Measurements from ENCODE around the gene TSHR.

Gene TSHR

GRCh38 chr14:81066672-81067071 lies 111.3 kb downstream of the TSHR start:
- no peak overlapping the region for H3K27ac ChIP-seq (ENCODE audit: low read depth, low read length)
- no peaks in the 10 kb centered on the region for H3K4me1 ChIP-seq (ENCODE audit: control insufficient read depth, insufficient read depth, low read length)
- no peaks in the 10 kb centered on the region for H3K36me3 ChIP-seq (ENCODE audit: control insufficient read depth, insufficient read depth, low read length)
- H3K27me3 ChIP-seq (ENCODE audit: control insufficient read depth, insufficient read depth, low read length), result no peaks in the 10 kb centered on the region
- H3K4me3 ChIP-seq (ENCODE audit: low read length), result no peak overlapping the region
- H3K9ac ChIP-seq (ENCODE audit: low read length), result no peak overlapping the region

- H3K36me3 ChIP-seq (ENCODE audit: control insufficient read depth, insufficient read depth, low read length), result no peaks in the 10 kb centered on the region
- H3K27ac ChIP-seq (ENCODE audit: low read depth, low read length), result no peak overlapping the region
- no peak overlapping the region for H3K4me3 ChIP-seq (ENCODE audit: low read length)
- no peak overlapping the region for H3K9ac ChIP-seq (ENCODE audit: low read length)
- no peaks in the 10 kb centered on the region for H3K27me3 ChIP-seq (ENCODE audit: control insufficient read depth, insufficient read depth, low read length)
- H3K4me1 ChIP-seq (ENCODE audit: control insufficient read depth, insufficient read depth, low read length), result no peaks in the 10 kb centered on the region
Observed at GRCh38 chr14:81067156-81067555, 111.7 kb downstream of the TSHR start.

GRCh38 chr14:81068176-81068782 lies 112.9 kb downstream of the TSHR start:
- Histone ChIP-seq H3K4me1 (ENCODE audit: control insufficient read depth, insufficient read depth, low read length) (no peaks in the 10 kb centered on the region), H3K36me3 (ENCODE audit: control insufficient read depth, insufficient read depth, low read length) (no peaks in the 10 kb centered on the region), H3K27ac (ENCODE audit: low read depth, low read length) (no peak overlapping the region), H3K27me3 (ENCODE audit: control insufficient read depth, insufficient read depth, low read length) (no peaks in the 10 kb centered on the region), H3K4me3 (ENCODE audit: low read length) (no peak overlapping the region), H3K9ac (ENCODE audit: low read length) (no peak overlapping the region)

GRCh38 chr14:81070511-81070910 lies 115.1 kb downstream of the TSHR start:
- H3K27ac ChIP-seq (ENCODE audit: low read depth, low read length), result no peak overlapping the region

GRCh38 chr14:81085596-81085995 lies 130.2 kb downstream of the TSHR start:
- Histone ChIP-seq H3K36me3 (ENCODE audit: control insufficient read depth, insufficient read depth, low read length) (no peaks in the 10 kb centered on the region), H3K4me1 (ENCODE audit: control insufficient read depth, insufficient read depth, low read length) (no peaks in the 10 kb centered on the region), H3K27ac (ENCODE audit: low read depth, low read length) (no peak overlapping the region), H3K9ac (ENCODE audit: low read length) (no peak overlapping the region), H3K4me3 (ENCODE audit: low read length) (no peak overlapping the region), H3K27me3 (ENCODE audit: control insufficient read depth, insufficient read depth, low read length) (no peaks in the 10 kb centered on the region)

More at GRCh38 chr14:81070511-81070910, 115.1 kb downstream of the TSHR start:
- no peaks in the 10 kb centered on the region for H3K4me1 ChIP-seq (ENCODE audit: control insufficient read depth, insufficient read depth, low read length)
- H3K36me3 ChIP-seq (ENCODE audit: control insufficient read depth, insufficient read depth, low read length), result no peaks in the 10 kb centered on the region
- H3K9ac ChIP-seq (ENCODE audit: low read length), result no peak overlapping the region
- no peak overlapping the region for H3K4me3 ChIP-seq (ENCODE audit: low read length)
- H3K27me3 ChIP-seq (ENCODE audit: control insufficient read depth, insufficient read depth, low read length), result no peaks in the 10 kb centered on the region

GRCh38 chr14:81087230-81087629 lies 131.8 kb downstream of the TSHR start:
- no peak overlapping the region for H3K27ac ChIP-seq (ENCODE audit: low read depth, low read length)
- no peaks in the 10 kb centered on the region for H3K27me3 ChIP-seq (ENCODE audit: control insufficient read depth, insufficient read depth, low read length)
- H3K4me3 ChIP-seq (ENCODE audit: low read length), result no peak overlapping the region
- H3K9ac ChIP-seq (ENCODE audit: low read length), result no peak overlapping the region
- no peaks in the 10 kb centered on the region for H3K4me1 ChIP-seq (ENCODE audit: control insufficient read depth, insufficient read depth, low read length)
- H3K36me3 ChIP-seq (ENCODE audit: control insufficient read depth, insufficient read depth, low read length), result no peaks in the 10 kb centered on the region

- no peaks in the 10 kb centered on the region for H3K36me3 ChIP-seq (ENCODE audit: control insufficient read depth, insufficient read depth, low read length)
- H3K27ac ChIP-seq (ENCODE audit: low read depth, low read length), result no peak overlapping the region
- no peak overlapping the region for H3K9ac ChIP-seq (ENCODE audit: low read length)
- no peaks in the 10 kb centered on the region for H3K27me3 ChIP-seq (ENCODE audit: control insufficient read depth, insufficient read depth, low read length)
- H3K4me3 ChIP-seq (ENCODE audit: low read length), result no peak overlapping the region
- no peaks in the 10 kb centered on the region for H3K4me1 ChIP-seq (ENCODE audit: control insufficient read depth, insufficient read depth, low read length)
Observed at GRCh38 chr14:81091139-81091538, 135.7 kb downstream of the TSHR start.

GRCh38 chr14:81091660-81092059 lies 136.2 kb downstream of the TSHR start:
- no peak overlapping the region for H3K4me3 ChIP-seq (ENCODE audit: low read length)
- no peaks in the 10 kb centered on the region for H3K4me1 ChIP-seq (ENCODE audit: control insufficient read depth, insufficient read depth, low read length)
- no peak overlapping the region for H3K9ac ChIP-seq (ENCODE audit: low read length)
- no peak overlapping the region for H3K27ac ChIP-seq (ENCODE audit: low read depth, low read length)
- no peaks in the 10 kb centered on the region for H3K36me3 ChIP-seq (ENCODE audit: control insufficient read depth, insufficient read depth, low read length)
- H3K27me3 ChIP-seq (ENCODE audit: control insufficient read depth, insufficient read depth, low read length), result no peaks in the 10 kb centered on the region

- no peak overlapping the region for H3K27ac ChIP-seq (ENCODE audit: low read depth, low read length)
- H3K36me3 ChIP-seq (ENCODE audit: control insufficient read depth, insufficient read depth, low read length), result no peaks in the 10 kb centered on the region
- H3K4me1 ChIP-seq (ENCODE audit: control insufficient read depth, insufficient read depth, low read length), result no peaks in the 10 kb centered on the region
- H3K4me3 ChIP-seq (ENCODE audit: low read length), result no peak overlapping the region
- H3K9ac ChIP-seq (ENCODE audit: low read length), result no peak overlapping the region
- H3K27me3 ChIP-seq (ENCODE audit: control insufficient read depth, insufficient read depth, low read length), result no peaks in the 10 kb centered on the region
Observed at GRCh38 chr14:81093651-81094050, 138.2 kb downstream of the TSHR start.

GRCh38 chr14:81095539-81095938 lies 140.1 kb downstream of the TSHR start:
- Histone ChIP-seq H3K36me3 (ENCODE audit: control insufficient read depth, insufficient read depth, low read length) (no peaks in the 10 kb centered on the region), H3K4me1 (ENCODE audit: control insufficient read depth, insufficient read depth, low read length) (no peaks in the 10 kb centered on the region), H3K9ac (ENCODE audit: low read length) (no peak overlapping the region), H3K27me3 (ENCODE audit: control insufficient read depth, insufficient read depth, low read length) (no peaks in the 10 kb centered on the region), H3K4me3 (ENCODE audit: low read length) (no peak overlapping the region), H3K27ac (ENCODE audit: low read depth, low read length) (no peak overlapping the region)

- no peaks in the 10 kb centered on the region for H3K4me1 ChIP-seq (ENCODE audit: control insufficient read depth, insufficient read depth, low read length)
- H3K36me3 ChIP-seq (ENCODE audit: control insufficient read depth, insufficient read depth, low read length), result no peaks in the 10 kb centered on the region
- no peaks in the 10 kb centered on the region for H3K27me3 ChIP-seq (ENCODE audit: control insufficient read depth, insufficient read depth, low read length)
- no peak overlapping the region for H3K27ac ChIP-seq (ENCODE audit: low read depth, low read length)
- H3K4me3 ChIP-seq (ENCODE audit: low read length), result no peak overlapping the region
- H3K9ac ChIP-seq (ENCODE audit: low read length), result no peak overlapping the region
Observed at GRCh38 chr14:81096656-81097055, 141.2 kb downstream of the TSHR start.

GRCh38 chr14:81102217-81102616 lies 146.8 kb downstream of the TSHR start:
- no peaks in the 10 kb centered on the region for H3K27me3 ChIP-seq (ENCODE audit: control insufficient read depth, insufficient read depth, low read length)
- no peaks in the 10 kb centered on the region for H3K4me1 ChIP-seq (ENCODE audit: control insufficient read depth, insufficient read depth, low read length)
- H3K27ac ChIP-seq (ENCODE audit: low read depth, low read length), result no peak overlapping the region
- no peak overlapping the region for H3K9ac ChIP-seq (ENCODE audit: low read length)
- H3K4me3 ChIP-seq (ENCODE audit: low read length), result no peak overlapping the region
- H3K36me3 ChIP-seq (ENCODE audit: control insufficient read depth, insufficient read depth, low read length), result no peaks in the 10 kb centered on the region

GRCh38 chr14:81103443-81103842 lies 148.0 kb downstream of the TSHR start:
- no peak overlapping the region for H3K27ac ChIP-seq (ENCODE audit: low read depth, low read length)
- no peak overlapping the region for H3K4me3 ChIP-seq (ENCODE audit: low read length)
- H3K4me1 ChIP-seq (ENCODE audit: control insufficient read depth, insufficient read depth, low read length), result no peaks in the 10 kb centered on the region
- no peaks in the 10 kb centered on the region for H3K27me3 ChIP-seq (ENCODE audit: control insufficient read depth, insufficient read depth, low read length)
- no peaks in the 10 kb centered on the region for H3K36me3 ChIP-seq (ENCODE audit: control insufficient read depth, insufficient read depth, low read length)
- H3K9ac ChIP-seq (ENCODE audit: low read length), result no peak overlapping the region

All from rectal smooth muscle tissue (tissue), 1 donor.